Coronary artery (tissue), 2 donors: ENCODE results near the gene NLRP9.

Experiments used
- DNase-seq: peaks from one replicate; pipeline ENCODE4 v3.0.0-alpha.2; 2017; ENCODE audit warnings: low spot score
- H3K27ac ChIP-seq, 2 donors: fragments of 200-600 bp; sonication (generic); one replicate each; pipeline ENCODE4 v1.5.1; 2016 to 2019
- H3K4me3 ChIP-seq: fragments of 200-600 bp; sonication (generic); 2 replicates; pipeline ENCODE4 v1.5.1; 2016; ENCODE audit warnings: mild to moderate bottlenecking, moderate library complexity
- CTCF ChIP-seq: fragments of 200-600 bp; sonication (generic); IDR thresholded peaks from one replicate; pipeline ENCODE4 v1.5.1; 2019; ENCODE audit warnings: antibody characterized with exemption

The NLRP9 gene

GRCh38 chr19:55675661-55676354 lies 62.4 kb downstream of the NLRP9 start:
- no peak for TF ChIP-seq CTCF
- no peak for DNase-seq
- Histone ChIP-seq H3K4me3 (peak overlapping the region; percentile 99), H3K27ac (peak overlapping the region; percentile 82 to 98)

- Histone ChIP-seq H3K4me3 (peak within 1 kb of the TSS; percentile 99), H3K27ac (peak within 1 kb of the TSS; percentile 82 to 98)
- DNase-seq, result peak; percentile 96
- no peak for TF ChIP-seq CTCF
Measured at GRCh38 chr19:55674841-55675660, 63.2 kb downstream of the NLRP9 start, which contains the start of gene EPN1. EPN1 (plus strand) TSS chr19:55675226; CDS start chr19:55678628, 3,402 bp downstream.

GRCh38 chr19:55674459-55674840 lies 63.8 kb downstream of the NLRP9 start:
- DNase-seq, result no peak
- TF ChIP-seq CTCF, result no peak
- Histone ChIP-seq H3K4me3 (peak overlapping the region; percentile 99), H3K27ac (peak overlapping the region; percentile 19 to 98)

- DNase-seq, result no peak
- no peak for TF ChIP-seq CTCF
- peak overlapping the region in 1 of 2 donors; percentile 19 for H3K27ac ChIP-seq
- H3K4me3 ChIP-seq, result no peak overlapping the region
Measured at GRCh38 chr19:55673889-55674288, 64.3 kb downstream of the NLRP9 start.

- no peak for DNase-seq
- TF ChIP-seq CTCF, result no peak
- no peak overlapping the region for H3K4me3 ChIP-seq
- H3K27ac ChIP-seq, result peak overlapping the region in 1 of 2 donors; percentile 19
Measured at GRCh38 chr19:55673465-55673864, 64.7 kb downstream of the NLRP9 start.

GRCh38 chr19:55672418-55672817 lies 65.8 kb downstream of the NLRP9 start:
- H3K27ac ChIP-seq, result no peak overlapping the region
- no peak for TF ChIP-seq CTCF
- no peak for DNase-seq
- H3K4me3 ChIP-seq, result no peak overlapping the region
